NCI-H2227 (cell line): ENCODE results near the gene PDPN.

Experiments
- DNase-seq: peaks from one replicate; lab custom pipeline; 2025; ENCODE audit not compliant: unreplicated experiment; lab: John Stamatoyannopoulos, UW

PDPN gene

GRCh38 chr1:13576926-13577325 lies 6.7 kb upstream of the PDPN start:
- no peak for DNase-seq

DNA sequence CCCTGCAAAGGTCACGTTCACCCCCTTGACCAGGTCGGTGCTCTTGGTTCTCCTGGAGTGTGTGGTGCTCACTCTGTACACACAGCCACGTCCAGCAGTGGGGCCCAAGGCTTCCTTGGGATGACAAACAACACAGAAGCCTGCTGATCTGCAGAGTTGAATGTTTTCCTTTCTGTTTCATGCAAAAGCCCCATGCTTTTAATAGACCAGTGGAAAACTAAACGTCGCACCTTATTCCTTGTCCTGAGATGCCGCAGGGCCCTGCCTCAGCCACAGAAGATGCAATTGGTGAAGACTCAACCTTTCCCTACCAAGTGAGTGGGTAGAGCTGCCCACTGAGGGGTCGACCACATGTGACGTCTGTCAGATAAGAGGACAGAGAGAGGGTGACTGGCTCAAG lies 5.8 kb upstream of the PDPN start:
- no peak for DNase-seq

DNA sequence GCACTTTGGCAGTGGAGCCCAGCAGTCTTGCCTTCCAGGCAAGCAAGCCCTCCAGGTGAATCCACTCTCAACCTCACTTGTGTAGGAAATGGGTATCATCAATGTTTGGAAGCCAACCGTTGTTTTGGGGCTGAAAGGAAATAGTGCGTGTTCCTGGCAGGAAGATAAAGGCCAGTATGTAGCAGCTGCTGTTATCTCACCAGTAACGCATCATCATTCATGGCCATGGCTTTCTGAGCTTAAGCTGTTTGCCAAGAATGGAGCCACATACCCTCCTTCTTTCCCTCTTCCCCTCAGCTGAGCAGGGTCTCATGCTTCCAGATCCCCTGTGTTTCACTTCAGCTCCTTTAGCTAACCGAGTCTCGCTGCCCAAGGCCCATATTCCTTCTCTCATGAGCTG lies 2.2 kb upstream of the PDPN start:
- DNase-seq, result no peak

GRCh38 chr1:13582713-13583443 lies 754 bp upstream of the PDPN start:
- no peak for DNase-seq

GRCh38 chr1:13583966-13584791 lies 547 bp downstream of the PDPN start:
- no peak for DNase-seq

- no peak for DNase-seq
Observed at GRCh38 chr1:13584876-13585611, 1.4 kb downstream of the PDPN start.

DNA sequence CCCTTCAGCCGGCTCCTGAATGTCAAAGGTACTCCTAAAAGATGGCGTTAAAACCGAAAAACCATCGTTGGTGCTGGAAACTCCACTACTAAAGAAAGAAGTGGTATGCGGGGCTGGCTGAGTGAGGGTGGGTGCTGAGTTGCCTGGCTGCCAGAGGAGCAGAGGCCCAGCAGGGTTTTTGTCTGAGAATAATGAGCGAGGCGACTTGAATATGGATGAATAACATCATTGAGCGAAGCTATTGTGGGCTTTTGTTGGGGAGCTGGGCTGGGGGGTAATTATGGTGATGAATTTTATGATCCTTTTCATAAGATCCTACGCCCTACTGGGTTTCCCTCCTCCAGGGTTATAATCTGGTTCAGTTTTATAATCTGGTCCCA lies 2.0 kb downstream of the PDPN start:
- DNase-seq, result no peak

- no peak for DNase-seq
Observed at GRCh38 chr1:13586001-13586400, 2.4 kb downstream of the PDPN start.

- DNase-seq, result no peak
Observed at GRCh38 chr1:13587256-13588030, 3.8 kb downstream of the PDPN start.

- no peak for DNase-seq
Observed at GRCh38 chr1:13588946-13589796, 5.5 kb downstream of the PDPN start.

DNA sequence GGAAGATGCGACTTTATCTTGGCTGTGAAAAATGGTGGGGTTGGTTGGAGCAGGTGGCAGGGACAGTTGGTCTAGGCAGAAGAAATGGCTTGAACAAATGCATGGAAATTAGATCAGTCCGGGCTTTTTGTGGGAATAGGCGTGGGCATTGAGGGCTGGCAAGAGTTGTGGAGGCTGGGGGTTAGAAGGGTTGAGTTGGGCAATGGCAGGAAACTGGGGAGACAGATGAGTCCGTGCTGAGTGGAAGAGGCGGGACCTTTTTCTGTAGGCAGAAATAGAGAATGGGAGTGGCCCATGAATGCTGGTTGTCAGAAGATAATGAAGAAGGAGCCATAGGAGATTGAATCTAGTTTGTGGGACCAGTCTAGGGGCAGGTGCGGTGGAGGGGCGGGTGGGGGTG lies 6.9 kb downstream of the PDPN start:
- no peak for DNase-seq

DNA sequence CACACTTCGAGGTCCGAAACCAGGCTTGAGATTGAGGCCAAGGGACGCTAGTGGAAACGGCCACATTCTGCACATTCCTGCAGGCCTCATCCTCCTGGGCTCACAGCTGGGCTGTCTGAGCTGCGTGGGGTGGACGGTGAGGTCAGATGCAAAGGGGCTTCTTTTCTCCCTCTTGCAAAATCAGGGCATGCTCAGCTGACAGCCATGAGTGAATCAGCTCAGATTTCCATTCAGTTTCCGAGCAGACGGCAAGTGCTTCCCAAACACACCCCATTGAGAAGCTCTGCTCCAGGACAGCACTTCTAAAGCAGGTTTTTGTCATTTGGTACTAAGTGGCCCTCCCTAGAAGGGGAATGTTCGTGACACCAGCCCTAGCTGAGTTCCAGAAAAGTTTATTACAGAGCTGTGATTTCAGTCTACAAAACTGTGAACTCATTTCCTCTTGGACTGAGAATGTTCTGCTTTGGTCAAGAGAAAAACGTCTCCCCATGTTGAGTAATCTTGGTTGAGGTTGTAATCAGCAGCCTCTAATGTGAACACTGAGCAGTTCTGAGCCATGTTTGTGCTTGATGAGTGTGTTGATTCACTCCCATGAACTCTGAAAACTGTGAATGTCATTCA lies 10.0 kb downstream of the PDPN start:
- no peak for DNase-seq

DNA sequence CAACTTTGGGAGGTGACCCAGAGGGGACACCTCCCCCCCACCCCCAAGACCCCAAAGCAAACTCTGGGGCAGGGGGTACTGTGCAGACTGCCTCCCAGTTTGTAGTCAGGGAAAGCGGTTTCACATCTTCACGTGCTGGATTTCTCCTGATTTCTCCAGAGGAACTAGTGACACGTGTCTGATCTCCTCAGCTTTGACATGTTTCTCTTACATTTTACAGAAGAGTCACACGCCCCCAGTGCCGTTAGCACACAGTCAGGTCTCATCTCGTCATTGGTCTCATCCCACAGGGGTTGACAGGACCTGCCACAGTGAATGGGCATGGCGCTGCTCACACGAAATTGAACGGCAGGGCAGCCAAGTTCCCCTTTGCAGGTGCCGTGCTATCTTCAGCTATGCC lies 11.8 kb downstream of the PDPN start:
- no peak for DNase-seq

GRCh38 chr1:13597166-13597565 lies 13.5 kb downstream of the PDPN start:
- DNase-seq, result no peak

- DNase-seq, result no peak
Observed at GRCh38 chr1:13600762-13601453, 17.3 kb downstream of the PDPN start.

GRCh38 chr1:13604176-13604575 lies 20.5 kb downstream of the PDPN start:
- no peak for DNase-seq

GRCh38 chr1:13604721-13605120 lies 21.1 kb downstream of the PDPN start:
- no peak for DNase-seq

DNA sequence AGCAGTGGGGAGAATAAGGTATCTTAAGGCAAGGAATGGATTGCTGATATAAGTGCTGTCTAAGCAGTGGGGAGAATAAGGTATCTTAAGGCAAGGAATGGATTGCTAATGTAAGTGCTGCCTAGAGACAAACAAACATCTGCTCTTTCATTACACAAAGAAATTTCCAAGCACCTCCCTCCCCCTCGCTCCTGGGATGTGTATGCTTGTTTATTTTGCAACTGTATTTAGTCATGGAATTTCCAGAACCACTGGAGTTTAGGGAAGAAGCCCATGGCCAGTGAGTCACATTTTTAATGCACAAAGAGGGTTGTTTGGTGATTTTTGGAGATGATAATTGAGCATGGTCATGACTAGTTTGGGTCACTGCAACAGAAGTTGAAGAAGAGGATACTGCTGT lies 21.5 kb downstream of the PDPN start:
- no peak for DNase-seq

DNA sequence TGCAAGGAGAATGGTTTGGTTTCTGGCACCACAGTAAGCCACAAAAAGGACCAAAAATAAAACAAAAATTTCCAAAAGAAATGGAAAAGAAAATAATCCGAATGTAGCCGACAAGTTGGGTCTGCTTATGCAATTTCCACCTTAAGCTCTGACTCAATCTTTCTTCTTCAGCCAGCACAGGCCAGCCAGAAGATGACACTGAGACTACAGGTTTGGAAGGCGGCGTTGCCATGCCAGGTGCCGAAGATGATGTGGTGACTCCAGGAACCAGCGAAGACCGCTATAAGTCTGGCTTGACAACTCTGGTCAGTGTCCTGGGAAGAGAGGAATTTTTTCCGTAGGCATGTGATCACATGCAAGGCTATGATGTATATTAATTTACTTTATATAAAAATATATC lies 23.4 kb downstream of the PDPN start:
- DNase-seq, result no peak
